Raji (cell line): Measurements from ENCODE around the gene FAM193A.
A peak's percentile ranks its signal among the peaks of the same experiment; 100 is the strongest.

Experiments used
- POLR2A ChIP-seq: IDR thresholded peaks from 2 replicates; pipeline ENCODE4 v1.6.1; 2011; ENCODE audit warnings: low read depth, low read length, control low read depth; ENCODE audit not compliant: insufficient read depth

The FAM193A gene

GRCh38 chr4:2536193-2537010, at the start of gene FAM193A:
Gene FAM193A, plus strand, starts transcription at chr4:2536647. Its CDS starts 269 bp downstream, at chr4:2536916.
- peak; percentile 53; the same call in 1 of the 2 replicates for TF ChIP-seq POLR2A

- TF ChIP-seq POLR2A, result no peak
Observed at GRCh38 chr4:2486981-2487380, 49.5 kb upstream of the FAM193A start.

GRCh38 chr4:2487632-2488031, 48.8 kb upstream of the FAM193A start:
- TF ChIP-seq POLR2A, result no peak

GRCh38 chr4:2489081-2489805, 47.2 kb upstream of the FAM193A start:
- TF ChIP-seq POLR2A, result no peak

GRCh38 chr4:2489841-2490552, 46.5 kb upstream of the FAM193A start:
- no peak for TF ChIP-seq POLR2A

GRCh38 chr4:2492970-2493369, 43.5 kb upstream of the FAM193A start:
- no peak for TF ChIP-seq POLR2A

GRCh38 chr4:2494992-2495391, 41.5 kb upstream of the FAM193A start:
- no peak for TF ChIP-seq POLR2A

- no peak for TF ChIP-seq POLR2A
Observed at GRCh38 chr4:2497324-2497723, 39.1 kb upstream of the FAM193A start.

GRCh38 chr4:2497931-2498330, 38.5 kb upstream of the FAM193A start:
- no peak for TF ChIP-seq POLR2A

GRCh38 chr4:2500547-2500946, 35.9 kb upstream of the FAM193A start:
- no peak for TF ChIP-seq POLR2A

GRCh38 chr4:2501034-2501594, 35.3 kb upstream of the FAM193A start:
- TF ChIP-seq POLR2A, result no peak

- no peak for TF ChIP-seq POLR2A
Observed at GRCh38 chr4:2503809-2504208, 32.6 kb upstream of the FAM193A start.

- no peak for TF ChIP-seq POLR2A
Observed at GRCh38 chr4:2507259-2507658, 29.2 kb upstream of the FAM193A start.

- TF ChIP-seq POLR2A, result no peak
Observed at GRCh38 chr4:2507855-2508254, 28.6 kb upstream of the FAM193A start.
